C4-2B (cell line): Measurements from ENCODE around the gene C1orf185.
"Not testable (repeated sequence)": the region's sequence is repeated elsewhere in the genome, so short reads cannot be mapped to it uniquely, and the experiment has no call there.

ENCODE experiments used
- H3K27ac ChIP-seq: fragments of 450-650 bp; 2 replicates; pipeline ENCODE4 v1.5.1; 2017
- CTCF ChIP-seq: fragments of 450-650 bp; conservative IDR thresholded peaks from 2 replicates; pipeline ENCODE4 v1.5.1; 2017; ENCODE audit warnings: mild to moderate bottlenecking
- ZFX ChIP-seq: fragments of 450-650 bp; IDR thresholded peaks from 2 replicates; pipeline ENCODE4 v1.6.1; 2017

The C1orf185 gene

DNA sequence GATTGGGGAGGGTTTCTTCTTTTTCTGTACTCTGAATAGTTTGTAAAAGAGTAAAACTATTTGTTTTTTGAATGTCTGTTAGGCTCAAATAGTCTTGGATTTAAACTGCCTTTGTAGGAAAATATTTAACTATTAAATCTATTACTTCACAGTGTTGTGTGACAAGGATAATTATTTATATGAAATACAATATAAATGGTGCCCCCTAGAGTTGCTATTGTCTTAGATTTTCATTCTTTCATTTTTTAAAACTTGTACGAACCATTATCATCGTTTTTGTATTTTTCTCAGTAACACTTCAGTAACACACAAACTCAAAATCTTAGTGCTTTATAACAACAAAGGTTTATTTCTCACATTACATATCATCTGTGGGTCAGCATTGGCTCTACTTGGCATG, 37.4 kb downstream of the C1orf185 start:
- H3K27ac ChIP-seq = no peak overlapping the region
- TF ChIP-seq CTCF (peak; percentile 53), ZFX (no peak)

DNA sequence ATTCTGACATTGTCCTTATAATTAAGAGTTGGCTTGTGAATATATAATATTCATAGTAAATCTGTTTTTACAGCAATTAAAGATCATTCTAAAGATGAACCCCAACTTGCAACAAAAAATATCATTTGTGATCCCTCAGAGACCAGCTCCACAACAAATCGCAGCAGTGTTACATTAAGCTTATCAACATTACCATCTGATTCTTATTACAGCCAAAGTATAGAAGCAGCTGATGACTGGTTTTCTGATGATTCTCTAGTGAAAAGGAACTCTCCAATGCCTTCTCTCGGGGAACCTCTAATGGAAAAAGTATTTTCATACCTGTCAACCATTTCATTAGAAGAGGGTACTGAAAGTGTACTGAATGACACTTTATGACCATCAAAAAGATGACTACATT, 45.4 kb downstream of the C1orf185 start:
- H3K27ac ChIP-seq = no peak overlapping the region
- no peak for TF ChIP-seq ZFX
- no peak for TF ChIP-seq CTCF

- TF ChIP-seq ZFX = no peak
- TF ChIP-seq CTCF = no peak
- no peak overlapping the region for H3K27ac ChIP-seq
Observed at GRCh38 chr1:51154776-51155175, 52.7 kb downstream of the C1orf185 start.

DNA sequence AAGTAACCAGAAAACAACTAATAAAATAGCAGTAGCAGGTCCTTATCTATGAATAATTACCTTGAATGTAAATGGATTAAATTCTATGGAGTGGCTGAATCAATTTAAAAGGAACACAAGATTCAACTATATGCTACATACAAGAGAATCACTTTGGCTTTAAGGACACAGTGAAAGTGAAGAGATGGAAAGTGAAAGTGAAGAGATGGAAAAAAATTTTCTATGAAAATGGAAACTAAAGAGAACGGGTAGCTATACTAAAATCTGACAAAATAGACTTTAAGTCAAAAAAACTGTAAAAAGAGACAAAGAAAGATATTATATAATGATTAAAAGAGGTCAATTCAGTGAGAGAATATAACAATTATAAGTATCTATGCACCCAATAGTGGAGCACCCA, 54.7 kb downstream of the C1orf185 start:
- no peak for TF ChIP-seq ZFX
- no peak for TF ChIP-seq CTCF
- H3K27ac ChIP-seq = no peak overlapping the region

GRCh38 chr1:51157395-51157794, 55.4 kb downstream of the C1orf185 start:
- no peak overlapping the region for H3K27ac ChIP-seq
- no peak for TF ChIP-seq ZFX
- no peak for TF ChIP-seq CTCF

- TF ChIP-seq ZFX (no peak), CTCF (no peak)
- H3K27ac ChIP-seq = no peak overlapping the region
Observed at GRCh38 chr1:51158263-51158662, 56.2 kb downstream of the C1orf185 start.

DNA sequence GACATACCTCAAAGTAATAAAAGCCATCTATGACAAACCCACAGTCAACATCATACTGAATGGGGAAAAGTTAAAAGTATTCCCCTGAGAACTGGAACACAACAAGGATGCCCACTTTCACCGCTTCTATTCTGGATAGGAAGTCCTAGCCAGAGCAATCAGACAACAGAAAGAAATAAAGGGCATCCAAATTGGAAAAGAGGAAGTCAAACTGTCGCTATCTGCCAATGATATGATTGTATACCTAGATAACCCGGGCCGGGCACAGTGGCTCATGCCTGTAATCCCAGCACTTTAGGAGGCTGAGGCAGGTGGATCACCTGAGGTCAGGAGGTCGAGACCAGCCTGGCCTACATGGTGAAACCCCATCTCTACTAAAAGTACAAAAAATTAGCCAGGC, 60.5 kb downstream of the C1orf185 start:
- H3K27ac ChIP-seq = not testable (repeated sequence)

GRCh38 chr1:51165540-51165939, 63.5 kb downstream of the C1orf185 start:
- TF ChIP-seq ZFX (no peak), CTCF (no peak)
- no peak overlapping the region for H3K27ac ChIP-seq
